Globus pallidus (tissue), 1 donor: ENCODE data around the gene PREX1.
"Not testable (repeated sequence)": the region's sequence is repeated elsewhere in the genome, so short reads cannot be mapped to it uniquely, and the experiment has no call there.

Experiments used
- DNase-seq: peaks from one replicate; pipeline ENCODE4 v3.0.0-alpha.2; 2015; ENCODE audit warnings: low spot score

Gene PREX1

GRCh38 chr20:48603819-48604405, 223.9 kb downstream of the PREX1 start:
- DNase-seq = no peak

GRCh38 chr20:48603116-48603818, 224.5 kb downstream of the PREX1 start:
- no peak for DNase-seq

GRCh38 chr20:48601798-48602197, 226.0 kb downstream of the PREX1 start:
- no peak for DNase-seq

- no peak for DNase-seq
Measured at GRCh38 chr20:48600470-48600945, 227.3 kb downstream of the PREX1 start.

GRCh38 chr20:48599748-48600469, 227.9 kb downstream of the PREX1 start:
- no peak for DNase-seq

GRCh38 chr20:48599106-48599747, 228.6 kb downstream of the PREX1 start:
- no peak for DNase-seq

GRCh38 chr20:48598303-48598941, 229.4 kb downstream of the PREX1 start:
- not testable (repeated sequence) for DNase-seq

GRCh38 chr20:48597521-48598302, 230.1 kb downstream of the PREX1 start:
- DNase-seq = no peak

- no peak for DNase-seq
Measured at GRCh38 chr20:48596334-48596898, 231.4 kb downstream of the PREX1 start.

GRCh38 chr20:48595495-48596333, 232.1 kb downstream of the PREX1 start:
- DNase-seq = no peak

- DNase-seq = no peak
Measured at GRCh38 chr20:48594533-48594932, 233.3 kb downstream of the PREX1 start.

- DNase-seq = no peak
Measured at GRCh38 chr20:48592107-48592940, 235.5 kb downstream of the PREX1 start.

GRCh38 chr20:48586730-48587129, 241.1 kb downstream of the PREX1 start:
- DNase-seq = no peak

GRCh38 chr20:48585061-48585870, 242.5 kb downstream of the PREX1 start:
- no peak for DNase-seq

- no peak for DNase-seq
Measured at GRCh38 chr20:48584391-48585060, 243.3 kb downstream of the PREX1 start.

- no peak for DNase-seq
Measured at GRCh38 chr20:48583801-48584200, 244.0 kb downstream of the PREX1 start.

- DNase-seq = no peak
Measured at GRCh38 chr20:48583171-48583570, 244.6 kb downstream of the PREX1 start.

GRCh38 chr20:48582673-48582985, 245.2 kb downstream of the PREX1 start:
- no peak for DNase-seq
